ENCODE data around the gene DPH3. TPM values are rescaled to one million over a fixed set of nuclear protein-coding genes. Genes with fewer than 3 reads are reported as not detected.

The DPH3 gene
- total and polyA plus RNA-seq, 9 of the 15 experiments (the other 6 are each of a cell fraction or from before 2014, with no cell fraction given), result 15.9 to 131 (median 38.7) TPM

DNA sequence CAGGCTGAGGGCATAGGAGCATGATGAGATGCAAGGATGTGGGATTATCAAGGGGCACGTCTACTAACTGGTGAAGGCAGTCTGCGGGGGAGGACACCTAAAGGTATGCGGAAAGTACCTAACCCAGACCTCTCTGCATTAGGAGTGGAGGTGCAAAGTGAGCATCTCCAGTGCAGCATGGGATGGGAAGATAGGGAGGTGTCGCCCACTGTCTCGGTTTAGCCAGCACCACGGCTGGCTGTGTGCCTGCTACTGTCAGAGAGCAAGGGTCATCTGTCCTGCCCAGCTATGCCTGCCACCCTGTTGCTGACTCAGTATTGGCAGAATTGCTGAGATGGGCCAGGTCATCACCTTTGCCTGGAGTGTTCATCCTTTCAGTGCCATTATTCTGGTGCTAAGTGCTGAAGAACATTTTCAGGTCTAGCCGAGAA lies 40.4 kb upstream of the DPH3 start:
- POLR2A ChIA-PET, result interaction anchor here (0.5 to 1.5 kb wide), 7 partner anchors 10 to 40 kb away, joined by 3 to 15 read pairs (median 5); partner anchors contain the start of genes DPH3 and OXNAD1
- Histone ChIP-seq H3K27ac (ENCODE audit: extremely low read depth, low read depth, low read length) (peak overlapping the region; percentile 45; the same call in 2 of the 3 replicates), H4K20me1 (replicated peaks; ENCODE audit: control insufficient read depth, insufficient read depth, low read length) (peaks cover 15% of the 10 kb centered on the region), H3K36me3 (ENCODE audit: control insufficient read depth, insufficient read depth, low read length) (peaks cover 82% of the 10 kb centered on the region), H3K79me2 (ENCODE audit: control insufficient read depth, insufficient read depth, low read length) (peaks cover 31% of the 10 kb centered on the region; the same call in 1 of the 3 replicates), H3K9me1 (ENCODE audit: control insufficient read depth, insufficient read depth, low read length) (peaks cover 4% of the 10 kb centered on the region), H3K4me1 (replicated peaks in 1 of 2; ENCODE audit: control insufficient read depth in 2 of 2, insufficient read depth in 2 of 2, low read length in 2 of 2) (peaks cover 11 to 58% of the 10 kb centered on the region in 2 experiments), H3K4me2 (ENCODE audit: insufficient read depth, low read length) (peak overlapping the region; percentile 59), H3K4me3 (no peak overlapping the region), H3K27me3 (ENCODE audit: control insufficient read depth in 2 of 2, insufficient read depth in 2 of 2, low read length in 2 of 2) (no peaks in the 10 kb centered on the region), H2AFZ (ENCODE audit: low read depth, low read length) (no peak overlapping the region), H3K9me3 (replicated peaks; ENCODE audit: control insufficient read depth, insufficient read depth, low read depth, low read length) (no peaks in the 10 kb centered on the region), H3K9ac (ENCODE audit: insufficient read depth in 1 of 2, low read depth in 2 of 2, low read length in 2 of 2) (peak overlapping the region in 1 of 2 experiments; percentile 22; a peak in 1 of 4 replicates)
- FAIRE-seq, result peak; percentile 11
- peak in 2 of 4 experiments; percentile 46 to 51 for DNase-seq (ENCODE audit: extremely low read depth in 1 of 4, low spot score in 3 of 4)
- CTCF ChIA-PET (ENCODE audit: low intra/inter-chr PET ratio), result no interaction called here
- ATAC-seq, result peak; percentile 32
- 19% methylated on average over 7 of the region's 7 CpGs for WGBS (ENCODE audit: insufficient coverage, low coverage, missing lambda C conversion rate)
- no TSS peak for BruUV-seq (replicated peaks)
- intact Hi-C loops (cut with micrococcal nuclease) (no loop called here), in situ Hi-C loops (cut with MboI) (no loop called here)
- TF ChIP-seq NFE2L1 (tag; IDR thresholded peaks at IDR 0.05; ENCODE audit: borderline replicate concordance, low read depth) (no peak), EGR1 (conservative IDR thresholded peaks at IDR 0.05) (peak; percentile 54), XRCC4 (IDR thresholded peaks at IDR 0.05; ENCODE audit: extremely low read depth, insufficient read depth, insufficient read length) (no peak), TFAM (CRISPR knock-in tag; conservative IDR thresholded peaks at IDR 0.05) (no peak), NR2C2 (CRISPR knock-in tag; IDR thresholded peaks at IDR 0.05) (no peak), NR2C2 (tag; IDR thresholded peaks at IDR 0.05) (peak; percentile 45; the same call in 1 of the 2 replicates), ZNF316 (IDR thresholded peaks at IDR 0.05) (peak; percentile 35; the same call in 1 of the 2 replicates), SMARCA5 (IDR thresholded peaks at IDR 0.05) (0 out of 2 replicates have a peak, but pooled peaks have one; percentile 37), CHD1 (IDR thresholded peaks at IDR 0.05; ENCODE audit: low read length) (no peak), NELFE (IDR thresholded peaks at IDR 0.05; ENCODE audit: insufficient read depth, insufficient read length) (no peak), ARHGAP35 (IDR thresholded peaks at IDR 0.05; ENCODE audit: partially characterized antibody) (peak; percentile 46), ZNF143 (CRISPR knock-in tag; IDR thresholded peaks at IDR 0.05) (0 out of 2 replicates have a peak, but pooled peaks have one; percentile 16)
- TF ChIP-seq, protein P1, sequence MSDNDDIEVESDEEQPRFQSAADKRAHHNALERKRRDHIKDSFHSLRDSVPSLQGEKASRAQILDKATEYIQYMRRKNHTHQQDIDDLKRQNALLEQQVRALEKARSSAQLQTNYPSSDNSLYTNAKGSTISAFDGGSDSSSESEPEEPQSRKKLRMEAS (CRISPR knock-in tag; IDR thresholded peaks at IDR 0.05), result peak; percentile 43; the same call in 1 of the 2 replicates
- TF ChIP-seq, protein P2, sequence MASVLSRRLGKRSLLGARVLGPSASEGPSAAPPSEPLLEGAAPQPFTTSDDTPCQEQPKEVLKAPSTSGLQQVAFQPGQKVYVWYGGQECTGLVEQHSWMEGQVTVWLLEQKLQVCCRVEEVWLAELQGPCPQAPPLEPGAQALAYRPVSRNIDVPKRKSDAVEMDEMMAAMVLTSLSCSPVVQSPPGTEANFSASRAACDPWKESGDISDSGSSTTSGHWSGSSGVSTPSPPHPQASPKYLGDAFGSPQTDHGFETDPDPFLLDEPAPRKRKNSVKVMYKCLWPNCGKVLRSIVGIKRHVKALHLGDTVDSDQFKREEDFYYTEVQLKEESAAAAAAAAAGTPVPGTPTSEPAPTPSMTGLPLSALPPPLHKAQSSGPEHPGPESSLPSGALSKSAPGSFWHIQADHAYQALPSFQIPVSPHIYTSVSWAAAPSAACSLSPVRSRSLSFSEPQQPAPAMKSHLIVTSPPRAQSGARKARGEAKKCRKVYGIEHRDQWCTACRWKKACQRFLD (CRISPR knock-in tag; IDR thresholded peaks at IDR 0.05), result 0 out of 2 replicates have a peak, but pooled peaks have one; percentile 2

Data from K562 (cell line).